Vagina (tissue), 2 donors: ENCODE results near the gene MED7.

Source experiments
- CTCF ChIP-seq, 3 experiments: fragments of 450-650 bp in 2 of 3; fragments of 200-600 bp in 1 of 3; sonication (generic) in 1 of 3; IDR thresholded peaks; one replicate each; pipeline ENCODE4 v1.5.1; 2017 to 2019; ENCODE audit warnings: antibody characterized with exemption in 3 of 3, mild to moderate bottlenecking in 2 of 3, moderate library complexity in 2 of 3
- POLR2A ChIP-seq, 2 donors: fragments of 450-650 bp; IDR thresholded peaks; one replicate each; pipeline ENCODE4 v1.6.1; 2017; ENCODE audit warnings: antibody characterized with exemption in 2 of 2, mild to moderate bottlenecking in 2 of 2, moderate library complexity in 2 of 2
- POLR2AphosphoS5 ChIP-seq, 2 donors: sonication (generic); formaldehyde crosslinking; IDR thresholded peaks; one replicate each; pipeline ENCODE4 v1.9.0; 2017; ENCODE audit warnings: antibody characterized with exemption in 2 of 2, mild to moderate bottlenecking in 2 of 2, low read depth in 1 of 2; ENCODE audit not compliant: insufficient read depth in 1 of 2

- TF ChIP-seq POLR2AphosphoS5 (IDR thresholded peaks at IDR 0.05; ENCODE audit: insufficient read depth in 1 of 2, low read depth in 1 of 2) (no peak), CTCF (IDR thresholded peaks at IDR 0.05) (no peak), POLR2A (IDR thresholded peaks at IDR 0.05) (no peak)
Measured at GRCh38 chr5:157165668-157166067, 23.0 kb upstream of the MED7 start.
